Measurements from ENCODE around the gene TSHZ2.
"Not testable (repeated sequence)": the region's sequence is repeated elsewhere in the genome, so short reads cannot be mapped to it uniquely, and the experiment has no call there.

The TSHZ2 gene

DNA sequence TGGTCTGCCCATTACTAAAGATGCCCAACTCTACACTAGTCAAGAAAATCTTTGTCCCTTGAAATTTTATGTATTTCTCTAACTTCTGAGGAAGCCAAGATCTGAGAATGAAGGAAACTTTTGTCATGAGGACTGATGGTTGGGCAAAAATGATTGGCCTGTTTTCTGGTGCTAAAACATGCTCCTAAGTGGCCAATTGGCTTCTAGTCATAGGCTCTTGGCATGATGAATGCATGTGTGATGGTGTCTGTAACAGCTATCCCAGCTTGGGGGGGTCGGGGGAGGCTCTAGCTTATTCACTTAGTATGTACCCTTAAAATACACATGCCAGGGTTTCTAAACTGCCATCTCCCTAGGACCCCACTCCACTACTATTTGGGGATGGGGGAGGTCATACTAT, 392.9 kb downstream of the TSHZ2 start:
- no peak for DNase-seq

DNA sequence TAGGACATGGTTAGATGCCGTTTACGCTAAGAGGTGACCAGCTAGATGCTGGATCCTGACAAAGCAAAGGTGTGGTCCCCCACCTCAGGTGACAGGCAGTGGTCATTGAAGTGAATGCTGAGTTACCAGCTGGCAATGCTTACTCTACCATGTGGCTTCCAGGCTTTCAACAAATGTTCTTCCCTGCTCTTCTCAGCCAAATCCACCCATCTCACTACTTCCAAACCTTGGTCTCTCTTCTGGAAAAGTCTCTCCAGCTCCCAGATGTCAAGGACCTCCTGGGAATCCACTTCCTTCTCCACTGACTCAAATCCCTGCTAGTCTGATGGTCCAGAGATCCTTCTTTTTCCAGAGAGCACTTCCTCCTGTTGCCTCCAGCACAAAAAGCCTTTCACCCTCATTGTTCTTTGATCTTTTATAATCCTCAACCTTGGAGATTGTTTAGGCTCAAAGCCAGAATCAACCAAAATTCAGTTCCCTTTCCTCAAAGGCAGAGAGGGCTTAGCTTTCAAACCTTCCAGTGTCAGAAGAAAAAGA, 393.4 kb downstream of the TSHZ2 start:
- DNase-seq: no peak

DNA sequence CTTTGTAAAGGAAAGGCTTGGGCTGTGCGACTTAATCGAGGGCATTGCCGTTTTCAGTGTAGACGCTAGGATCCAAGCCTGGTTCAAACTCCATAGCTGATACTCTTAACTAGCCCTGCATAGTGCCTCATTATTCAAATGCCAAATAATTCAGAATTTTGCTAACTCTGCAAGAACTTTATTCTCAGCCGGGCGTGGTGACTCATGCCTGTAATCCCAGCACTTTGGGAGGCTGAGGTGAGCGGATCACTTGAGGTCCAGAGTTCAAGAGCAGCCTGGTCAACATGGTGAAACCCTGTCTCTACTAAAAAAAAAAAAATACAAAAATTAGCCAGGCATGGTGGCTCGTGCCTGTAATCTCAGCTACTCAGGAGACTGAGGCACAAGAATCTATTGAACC, 394.8 kb downstream of the TSHZ2 start:
- DNase-seq: not testable (repeated sequence)

DNA sequence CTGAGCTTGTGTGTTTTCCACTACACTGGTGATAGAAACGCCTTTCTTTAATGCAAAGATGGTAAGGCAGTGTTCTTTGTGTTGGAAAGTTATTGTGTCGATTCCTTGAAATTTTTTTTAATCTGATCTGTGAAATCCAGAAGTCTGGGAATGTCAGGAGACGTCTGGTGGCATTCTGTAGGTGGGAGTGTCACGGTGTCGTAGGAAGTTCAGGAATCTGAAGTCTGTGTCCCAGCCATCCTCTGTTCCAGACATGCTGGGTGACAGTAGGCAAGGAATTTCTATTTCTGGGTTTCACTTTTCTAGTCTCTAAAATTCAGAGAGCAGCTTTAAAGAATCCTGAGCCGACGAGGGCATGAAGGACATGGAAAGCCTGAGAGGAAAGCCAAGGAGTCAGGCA, 397.7 kb downstream of the TSHZ2 start:
- DNase-seq: no peak

DNA sequence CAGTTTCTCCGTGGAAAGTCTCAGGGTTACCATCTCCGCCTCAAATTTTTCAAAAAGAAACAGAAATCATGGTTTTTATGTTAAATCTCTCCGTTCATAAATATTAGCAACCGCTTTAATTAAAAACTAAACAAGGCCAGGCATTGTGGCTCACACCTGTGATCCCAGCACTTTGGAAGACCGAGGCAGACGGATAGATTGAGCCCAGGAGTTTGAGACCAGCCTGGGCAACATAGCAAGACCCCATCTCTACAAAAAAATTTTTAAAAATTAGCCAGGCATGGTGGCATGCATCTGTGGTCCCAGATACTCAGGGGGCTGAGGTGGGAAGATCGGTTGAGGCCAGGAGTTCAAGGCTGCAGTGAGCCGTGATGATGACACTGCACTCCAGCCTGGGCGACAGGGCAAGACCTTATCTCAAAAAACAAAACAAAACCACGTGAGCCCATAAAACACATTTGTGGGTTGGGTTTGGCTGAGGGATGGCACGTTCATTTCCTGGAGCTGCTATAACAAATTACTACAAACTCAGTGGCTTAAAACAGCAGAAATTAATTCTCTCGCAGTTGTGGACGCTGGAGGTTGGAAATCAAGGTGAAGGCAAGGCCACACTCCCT, 398.3 kb downstream of the TSHZ2 start:
- DNase-seq: no peak

DNA sequence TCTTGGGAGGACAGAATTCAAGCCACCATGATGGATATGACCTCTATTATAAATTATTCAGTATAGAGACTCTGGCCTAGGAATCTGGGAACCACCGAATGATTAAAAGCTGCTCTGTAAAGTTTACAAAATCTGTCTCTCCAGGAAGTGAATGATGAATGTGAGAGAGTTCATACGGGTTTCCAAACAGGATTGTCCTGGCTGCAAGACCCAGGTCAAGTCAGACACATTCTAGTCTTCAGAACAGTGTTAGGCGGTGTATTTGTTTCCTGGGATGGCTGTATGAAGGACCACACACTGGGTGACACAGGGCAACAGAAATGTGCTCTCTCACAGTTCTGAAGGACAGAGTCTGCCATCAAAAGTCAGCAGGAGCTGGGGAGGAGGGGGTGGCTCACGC, 399.1 kb downstream of the TSHZ2 start:
- no peak for DNase-seq

DNA sequence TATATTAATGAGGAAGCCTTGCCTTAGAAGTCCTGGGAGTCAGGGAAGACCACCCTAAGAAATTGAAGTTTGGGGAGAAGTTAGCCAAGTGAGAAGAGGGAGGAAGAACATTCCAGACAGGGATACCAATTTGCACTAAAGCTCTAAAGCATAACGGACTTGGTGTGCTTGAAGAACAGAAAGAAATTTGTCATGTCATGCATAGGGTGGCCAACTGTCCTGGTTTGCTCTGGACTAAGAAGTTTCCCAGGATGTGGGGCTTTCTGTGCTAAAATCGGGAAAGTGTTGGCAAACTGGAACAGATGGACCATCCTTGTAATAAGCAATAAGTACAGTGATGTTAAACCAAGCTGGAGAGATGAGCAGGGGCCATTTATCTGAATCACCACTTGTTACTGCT, 403.9 kb downstream of the TSHZ2 start:
- DNase-seq: no peak

DNA sequence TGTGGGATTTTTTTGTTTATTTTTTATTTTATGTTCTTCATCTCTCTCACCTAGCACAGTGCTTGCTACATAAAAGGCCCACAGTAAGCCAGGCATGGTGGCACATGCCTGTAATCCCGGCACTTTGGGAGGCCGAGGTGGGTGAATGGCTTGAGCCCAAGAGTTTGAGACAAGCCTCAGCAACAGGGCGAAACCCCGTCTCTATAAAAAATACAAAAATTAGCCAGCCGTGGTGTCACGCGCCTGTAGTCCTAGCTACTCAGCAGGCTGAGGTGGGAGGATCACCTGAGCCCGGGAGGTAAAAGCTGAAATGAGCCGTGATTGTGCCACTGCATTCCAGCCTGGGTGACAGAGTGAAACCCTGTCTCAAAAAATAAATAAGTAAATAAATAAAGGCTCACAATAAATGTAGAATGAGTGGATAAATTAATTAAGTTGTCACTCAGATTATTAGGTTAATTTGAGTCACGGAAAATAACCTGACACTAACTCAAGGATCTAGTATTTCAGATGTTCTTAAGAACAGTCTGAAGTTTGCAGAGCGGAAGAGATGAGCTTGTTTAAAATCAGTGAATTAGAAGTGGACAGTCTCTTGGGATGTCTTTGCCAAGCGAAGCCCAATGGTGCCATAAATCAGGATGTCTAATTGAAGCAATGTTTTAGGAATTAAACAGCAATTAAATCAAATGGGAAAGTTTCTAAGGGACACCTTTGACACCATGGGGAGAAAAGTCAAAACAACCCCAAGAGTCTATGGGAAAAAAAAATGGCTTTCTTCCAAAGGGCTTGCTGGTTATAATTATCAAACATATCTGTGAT, 407.1 kb downstream of the TSHZ2 start:
- DNase-seq: no peak

DNA sequence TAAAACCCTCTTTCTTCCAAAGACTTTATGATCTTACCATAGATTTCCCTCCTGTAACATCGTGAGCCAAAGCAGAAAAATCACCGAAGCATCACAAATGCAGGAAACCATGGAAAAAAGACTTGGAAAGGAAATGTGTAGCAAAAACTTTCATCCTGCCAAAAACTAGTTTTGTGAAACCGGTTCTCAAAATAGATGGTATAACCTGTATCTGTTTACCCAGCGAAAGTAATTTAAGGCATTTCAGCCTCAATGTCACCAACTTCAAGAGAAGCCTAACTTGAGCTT, 407.6 kb downstream of the TSHZ2 start:
- no peak for DNase-seq

DNA sequence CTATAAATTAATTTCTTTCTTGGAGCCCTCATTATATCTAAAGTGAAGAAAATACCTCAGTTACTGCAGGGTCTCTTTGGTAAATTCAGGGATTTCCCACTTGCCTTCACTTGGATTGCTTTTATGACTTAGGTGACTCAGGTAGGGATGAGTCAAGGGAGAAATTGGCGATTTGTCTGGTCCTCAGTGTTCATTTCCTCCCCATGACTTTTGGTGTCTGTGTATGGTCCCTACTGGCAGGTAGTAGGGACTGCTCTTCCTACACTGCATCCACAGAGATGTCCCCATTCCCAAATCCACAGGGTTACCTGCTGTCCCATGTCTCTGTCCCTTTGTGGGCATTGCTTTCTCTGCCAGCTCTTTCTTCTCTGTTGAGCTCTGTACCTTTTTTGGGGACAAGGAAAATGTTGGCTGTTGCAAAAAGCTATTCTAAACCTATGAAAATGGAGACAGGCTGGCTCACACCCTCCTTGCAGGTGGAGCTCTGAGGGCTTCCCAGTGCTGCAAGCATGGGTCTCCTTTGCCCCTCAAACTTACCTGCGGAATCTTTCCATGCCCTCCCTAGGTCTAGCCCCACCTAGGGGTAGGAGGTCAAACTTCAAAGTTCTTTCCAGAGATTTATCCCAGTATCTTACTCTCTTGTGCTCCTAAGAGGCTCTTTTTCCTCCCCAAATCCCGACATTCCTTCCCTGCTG, 409.6 kb downstream of the TSHZ2 start:
- no peak for DNase-seq

DNA sequence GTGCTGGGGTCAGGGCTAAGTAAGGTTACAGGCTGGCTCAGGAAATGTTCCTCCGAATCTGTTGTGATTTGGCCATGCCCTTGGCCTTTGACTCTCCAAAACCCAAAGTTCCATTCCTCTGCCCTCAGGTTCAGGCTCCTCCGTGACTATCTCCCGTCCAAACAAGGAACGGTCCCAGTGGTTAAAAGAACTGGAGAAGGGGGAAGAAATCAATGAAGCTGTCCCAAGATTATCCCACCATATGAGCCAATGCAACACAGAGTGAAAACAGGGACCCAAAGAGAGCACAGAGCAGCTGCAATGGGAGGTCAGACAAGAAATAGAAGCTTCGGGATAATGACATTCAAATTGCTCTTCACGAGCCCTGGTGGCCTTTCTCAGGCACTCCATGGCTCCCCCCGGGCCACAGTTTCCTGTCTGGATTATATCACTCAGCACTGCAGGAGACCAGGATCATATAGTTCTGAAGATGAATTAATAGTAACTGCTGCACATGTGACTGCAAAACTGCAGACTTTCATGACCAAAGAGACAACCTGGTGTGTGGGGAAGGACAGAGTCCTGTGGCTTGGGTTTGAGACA, 410.2 kb downstream of the TSHZ2 start:
- DNase-seq: no peak

DNA sequence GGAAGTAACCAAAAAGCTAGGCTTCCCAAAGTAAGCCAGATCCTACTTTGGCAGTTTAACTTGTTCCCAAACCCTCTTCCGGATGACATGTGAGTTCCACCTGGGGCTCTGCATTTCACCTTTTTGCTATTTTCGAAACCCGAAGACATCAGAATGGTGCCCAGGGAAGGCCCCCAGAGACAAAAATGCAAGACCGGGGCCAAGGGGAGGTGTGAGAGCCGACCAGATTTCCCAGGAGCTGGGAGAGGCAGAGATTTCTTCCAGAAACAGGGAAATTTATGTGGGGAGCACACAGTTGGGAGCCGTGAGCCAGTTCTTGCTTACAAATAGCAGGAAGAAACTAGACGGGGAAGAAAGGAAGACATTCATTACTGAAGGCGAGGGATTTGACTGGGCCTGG, 411.8 kb downstream of the TSHZ2 start:
- DNase-seq: no peak

DNA sequence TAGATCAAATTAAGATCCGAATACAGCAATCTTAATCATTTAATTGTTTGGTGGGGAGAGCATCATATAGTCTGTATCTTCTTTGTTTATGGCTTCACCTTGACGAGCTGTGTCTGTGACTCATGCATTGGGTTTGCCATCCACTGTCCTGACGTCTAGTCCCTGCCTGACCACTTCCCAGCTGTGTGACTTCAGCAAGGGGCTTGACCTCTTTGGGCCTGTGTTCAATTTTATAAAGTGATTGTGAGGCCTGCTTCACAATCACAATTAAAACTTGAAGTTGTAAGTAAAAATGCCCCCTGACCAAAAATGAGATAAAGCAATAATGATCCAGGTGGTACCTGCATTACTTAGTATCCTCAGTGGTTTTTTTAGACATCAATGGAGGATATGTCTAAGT, 412.2 kb downstream of the TSHZ2 start:
- DNase-seq: no peak

DNA sequence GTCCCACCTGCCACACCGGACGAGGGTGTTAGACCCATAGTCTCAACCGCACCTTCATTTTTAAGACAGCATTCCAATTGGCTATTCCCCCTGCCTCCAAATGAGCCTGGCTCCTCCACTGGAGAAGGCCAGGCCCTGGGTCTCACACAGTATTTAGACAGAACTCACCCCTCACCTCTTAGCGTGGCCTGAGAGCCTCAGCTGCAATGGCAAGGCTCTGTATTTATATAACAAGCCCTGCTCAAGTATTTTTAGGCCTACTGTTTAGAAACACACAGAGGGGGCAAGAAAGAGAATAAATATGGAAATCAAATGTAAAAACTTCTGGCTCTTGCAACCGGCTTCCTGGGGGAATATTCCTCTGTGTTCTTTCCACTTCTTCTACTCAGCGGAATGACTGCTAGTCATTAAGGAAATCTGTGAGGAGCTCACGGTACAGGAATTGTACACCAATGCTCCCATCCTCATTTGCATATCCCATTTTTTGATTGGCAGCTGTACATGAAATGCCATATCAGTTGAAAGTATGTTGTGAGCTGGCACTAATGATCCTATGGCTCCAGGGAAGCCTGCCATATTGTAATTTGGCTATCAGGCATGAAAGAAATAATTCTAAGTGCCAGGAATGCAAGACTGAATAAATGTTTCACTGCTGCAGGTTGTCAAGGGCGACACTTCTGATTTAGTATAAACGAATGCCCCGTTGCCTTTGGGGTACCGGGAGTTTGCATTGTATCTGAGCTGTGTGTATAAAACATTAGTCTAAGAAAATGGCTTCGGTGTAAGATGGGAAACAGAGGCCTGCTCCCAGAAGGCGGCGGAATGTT, 414.0 kb downstream of the TSHZ2 start:
- no peak for DNase-seq

DNA sequence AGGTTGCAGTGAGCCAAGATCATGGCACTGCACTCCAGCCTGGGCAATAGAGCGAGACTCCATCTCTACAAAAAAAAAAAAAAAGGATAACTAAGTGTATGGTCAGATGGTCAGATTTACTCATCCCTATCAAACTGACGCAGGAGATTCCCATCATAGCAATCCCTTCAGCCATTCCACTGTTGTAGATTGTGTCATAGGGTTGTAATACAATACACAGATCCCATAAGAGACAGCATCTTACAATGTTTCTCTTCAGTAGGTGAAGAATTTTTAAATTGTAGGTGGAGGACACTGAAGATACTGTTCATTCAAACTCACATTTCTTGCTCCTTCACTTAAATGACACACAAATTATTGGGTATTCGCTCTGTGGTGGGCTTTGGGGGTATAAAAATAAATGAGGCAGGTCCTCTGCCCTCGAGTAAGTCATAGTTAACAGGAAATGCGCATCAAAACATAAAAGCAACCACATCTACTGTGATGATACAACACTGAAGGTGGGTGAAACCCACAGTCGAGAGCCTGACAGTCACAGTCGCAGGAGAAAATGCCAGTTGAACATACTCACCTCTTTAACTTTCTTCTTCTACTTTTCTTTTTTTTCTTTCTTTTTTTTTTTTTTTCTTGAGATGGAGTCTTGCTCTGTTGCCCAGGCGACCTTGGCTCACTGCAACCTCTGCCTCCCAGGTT, 416.0 kb downstream of the TSHZ2 start:
- DNase-seq: no peak

DNA sequence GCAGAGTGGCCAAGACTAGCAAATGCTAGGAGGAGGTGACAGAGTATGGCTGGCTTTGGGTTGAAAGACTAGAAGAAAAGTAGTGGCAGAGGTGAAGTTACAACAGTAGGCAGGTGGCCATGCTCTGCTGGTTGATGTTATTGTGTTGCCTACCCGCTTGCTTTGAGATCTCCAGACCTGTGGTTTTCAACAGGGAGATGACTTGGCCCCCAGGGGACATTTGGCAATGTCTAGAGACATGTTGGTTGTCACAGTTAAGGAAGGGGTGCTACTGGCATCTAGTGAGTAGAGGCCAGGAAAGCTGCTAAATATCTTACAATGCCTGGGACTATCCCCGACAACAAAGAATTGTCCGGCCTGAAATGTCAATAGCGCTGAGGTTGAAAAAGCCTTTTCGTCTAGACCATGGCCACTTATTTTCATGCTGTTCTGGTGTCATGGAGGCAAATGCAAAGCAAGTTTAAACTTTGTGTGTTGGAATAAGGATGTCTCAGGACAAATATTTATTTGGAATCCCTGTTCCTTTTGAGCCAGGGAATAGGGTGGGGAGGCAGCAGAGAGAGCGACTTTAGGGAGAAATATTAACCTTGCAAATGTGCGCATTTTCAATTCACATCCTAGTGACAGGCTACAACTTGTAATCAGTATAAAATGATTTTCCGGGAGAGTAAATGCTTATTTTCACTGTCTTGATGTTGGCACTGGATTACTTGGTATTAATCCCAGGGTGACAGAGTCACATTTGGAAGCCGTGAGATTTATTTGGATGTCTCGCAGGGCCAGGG, 417.6 kb downstream of the TSHZ2 start:
- DNase-seq: no peak

DNA sequence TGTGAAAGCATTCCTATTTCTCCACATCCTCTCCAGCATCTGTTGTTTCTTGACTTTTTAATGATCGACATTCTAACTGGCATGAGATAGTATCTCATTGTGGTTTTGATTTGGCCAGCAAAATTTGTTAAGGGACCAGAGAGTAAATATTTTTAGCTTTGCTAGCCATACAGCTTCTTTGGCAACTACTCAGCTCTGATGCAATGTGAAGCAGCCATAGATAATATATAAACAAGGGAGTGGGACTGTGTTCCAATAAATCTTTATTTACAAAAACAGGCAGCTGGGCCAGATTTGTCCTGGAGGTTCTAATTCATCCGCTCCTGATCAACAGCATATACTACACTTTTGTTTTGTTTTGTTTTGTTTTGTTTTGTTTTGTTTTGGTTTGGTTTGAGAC, 418.6 kb downstream of the TSHZ2 start:
- no peak for DNase-seq

DNA sequence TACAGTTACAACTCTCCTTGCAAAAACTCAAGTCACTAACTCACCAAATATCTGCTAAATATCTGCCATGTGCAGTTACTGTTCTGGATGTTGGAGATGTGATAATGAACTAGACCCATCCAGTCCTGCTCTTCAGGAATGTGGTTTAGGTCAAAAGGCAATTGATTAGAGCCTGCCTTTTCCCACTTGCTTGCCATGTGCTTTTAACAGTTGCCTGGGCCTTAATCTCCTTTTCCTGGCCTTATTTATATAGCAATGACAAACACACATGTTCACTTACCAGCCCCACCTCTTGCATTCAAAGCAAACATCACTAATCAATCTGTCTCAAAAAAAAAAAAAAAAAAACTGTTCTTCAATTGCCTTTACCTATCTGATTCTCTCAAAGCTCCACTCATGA, 422.3 kb downstream of the TSHZ2 start:
- DNase-seq: no peak

DNA sequence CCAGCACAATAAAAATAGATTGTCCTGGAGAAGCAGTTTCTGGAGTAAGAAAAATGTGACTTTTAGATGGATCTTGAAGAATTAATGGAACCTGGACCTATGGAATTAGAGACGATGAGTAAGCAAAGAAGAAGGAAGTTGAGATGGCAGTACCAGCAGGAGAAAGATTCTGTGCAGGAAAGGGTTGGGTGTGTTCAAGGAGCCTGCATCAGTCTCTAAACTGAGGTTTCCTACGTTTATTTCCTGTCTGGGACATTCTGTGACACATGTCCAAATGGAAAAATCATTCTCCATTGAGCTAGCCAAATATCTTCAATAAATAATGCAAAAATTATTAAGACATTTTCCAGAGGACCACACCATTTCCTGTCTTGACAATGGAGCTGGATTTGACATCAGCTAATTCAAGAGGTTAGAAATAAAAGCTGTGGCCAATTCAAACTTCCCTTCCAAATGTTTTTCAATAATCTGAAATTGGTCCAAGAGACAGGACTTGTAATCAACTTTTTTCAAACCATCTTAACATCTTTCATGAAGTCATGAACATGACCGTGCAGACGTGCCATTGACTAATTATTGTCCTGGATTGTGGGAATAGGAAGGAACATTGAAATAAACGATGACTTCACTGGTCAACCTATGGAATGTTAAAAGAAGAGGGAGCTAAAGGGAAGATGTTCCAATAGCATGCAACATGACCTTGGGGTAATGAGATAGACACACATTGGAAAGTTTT, 423.2 kb downstream of the TSHZ2 start:
- DNase-seq: no peak

DNA sequence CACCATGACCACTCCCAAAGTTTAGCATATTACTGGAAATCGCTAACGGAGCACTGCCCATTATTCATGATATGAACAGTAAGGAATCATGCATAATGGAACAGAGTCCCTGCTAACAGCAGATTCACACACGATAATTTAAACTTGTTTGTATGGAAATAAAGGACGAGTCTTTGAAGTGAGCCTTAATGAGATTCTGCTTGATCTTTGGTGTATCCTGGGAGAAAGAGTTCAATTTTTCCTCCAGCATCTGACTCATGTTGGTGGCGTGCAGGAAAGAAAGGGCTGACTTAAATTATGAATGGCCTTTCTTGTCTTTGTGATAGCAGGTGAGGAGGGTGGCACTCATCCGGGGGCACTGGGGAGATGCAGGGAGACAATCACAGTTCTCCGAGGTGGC, 426.9 kb downstream of the TSHZ2 start:
- no peak for DNase-seq

All from SW 1271 (cell line).